ENCODE data around the gene GPI.

- TF ChIP-seq TAF1 (IDR thresholded peaks at IDR 0.05; ENCODE audit: borderline replicate concordance, insufficient read depth, low read length) (no peak), POLR2AphosphoS5 (IDR thresholded peaks at IDR 0.05; ENCODE audit: low read depth, low read length) (no peak)
Measured at GRCh38 chr19:34399886-34400285, 34.9 kb downstream of the GPI start.
